Medulla oblongata (tissue), 1 donor: ENCODE data around the gene ADRA2B.

Experiments
- DNase-seq: peaks from one replicate; pipeline ENCODE4 v3.0.0-alpha.2; 2015; ENCODE audit errors: extremely low spot score

Gene ADRA2B

GRCh38 chr2:96117701-96118588, 1.6 kb upstream of the ADRA2B start:
- no peak for DNase-seq

DNA sequence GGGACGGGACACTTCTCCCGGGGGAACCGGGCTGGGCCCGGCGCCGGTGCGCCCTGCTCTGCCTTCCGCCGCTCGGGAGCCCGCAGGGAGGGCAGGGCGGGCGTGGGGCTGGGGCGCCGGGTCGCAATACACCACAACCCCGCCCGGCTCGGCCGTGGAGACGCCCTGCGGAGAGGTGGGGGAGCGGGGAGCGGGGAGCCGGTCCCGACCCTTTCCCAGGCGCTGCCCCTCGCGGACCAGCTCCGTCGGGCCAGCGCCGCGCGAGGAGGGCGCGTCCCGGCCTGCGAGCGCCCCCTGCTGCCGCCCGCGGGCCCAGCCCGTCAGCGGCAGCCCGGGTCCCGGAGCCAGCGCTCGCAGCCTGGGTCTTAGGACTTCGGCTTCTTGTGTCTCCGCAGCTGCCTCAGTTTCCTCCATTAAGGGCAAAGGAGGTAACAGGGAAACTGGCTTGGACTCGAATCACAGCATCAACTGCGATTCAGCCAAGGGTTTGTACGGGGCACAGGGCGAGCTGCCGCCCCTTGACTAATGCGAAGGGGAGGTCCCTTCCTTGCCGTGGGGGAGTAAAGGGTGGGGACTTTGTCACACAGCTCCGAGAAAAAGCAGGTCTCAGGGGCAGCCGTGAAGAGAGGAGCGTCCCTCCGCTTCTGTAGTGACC, 635 bp upstream of the ADRA2B start:
- DNase-seq, result peak; percentile 47

DNA sequence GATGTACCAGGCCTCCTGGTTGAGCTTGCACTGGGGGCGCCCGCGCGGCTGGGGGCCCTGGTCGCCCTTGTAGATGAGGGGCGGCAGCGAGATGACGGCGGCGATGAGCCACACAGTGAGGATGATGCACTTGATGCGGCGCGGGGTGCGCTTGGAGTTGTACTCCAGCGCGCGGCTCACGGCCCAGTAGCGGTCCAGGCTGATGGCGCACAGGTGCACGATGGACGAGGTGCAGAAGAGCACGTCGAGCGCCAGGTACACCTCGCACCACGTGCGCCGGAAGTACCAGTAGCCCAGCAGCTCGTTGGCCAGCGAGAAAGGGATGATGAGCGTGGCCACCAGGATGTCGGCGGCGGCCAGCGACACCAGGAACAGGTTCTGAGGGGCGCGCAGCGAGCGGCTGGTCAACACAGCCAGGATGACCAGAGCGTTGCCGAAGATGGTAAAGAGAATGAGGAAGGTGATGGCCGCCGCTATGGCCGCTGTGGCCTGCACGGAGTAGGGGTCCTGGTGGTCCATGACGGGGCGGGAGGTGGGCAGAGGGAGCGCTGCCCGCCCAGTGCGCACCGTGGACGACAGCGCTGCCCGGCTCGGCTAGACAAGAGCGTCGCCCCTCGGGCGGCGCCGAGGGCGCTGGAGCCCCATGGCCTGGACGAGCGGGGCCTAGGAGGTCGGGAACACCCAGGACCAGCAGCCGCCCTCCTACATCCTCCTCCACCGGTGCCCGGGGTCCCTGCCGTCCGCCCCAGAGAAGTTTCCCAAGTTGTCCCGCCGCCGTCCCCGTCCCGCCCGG, 544 bp downstream of the ADRA2B start:
- DNase-seq, result no peak

- no peak for DNase-seq
These were observed 1.3 kb downstream of the ADRA2B start for GRCh38 chr2:96114903-96115581.

- DNase-seq, result no peak
These were observed 1.8 kb downstream of the ADRA2B start for GRCh38 chr2:96114546-96114902.

DNA sequence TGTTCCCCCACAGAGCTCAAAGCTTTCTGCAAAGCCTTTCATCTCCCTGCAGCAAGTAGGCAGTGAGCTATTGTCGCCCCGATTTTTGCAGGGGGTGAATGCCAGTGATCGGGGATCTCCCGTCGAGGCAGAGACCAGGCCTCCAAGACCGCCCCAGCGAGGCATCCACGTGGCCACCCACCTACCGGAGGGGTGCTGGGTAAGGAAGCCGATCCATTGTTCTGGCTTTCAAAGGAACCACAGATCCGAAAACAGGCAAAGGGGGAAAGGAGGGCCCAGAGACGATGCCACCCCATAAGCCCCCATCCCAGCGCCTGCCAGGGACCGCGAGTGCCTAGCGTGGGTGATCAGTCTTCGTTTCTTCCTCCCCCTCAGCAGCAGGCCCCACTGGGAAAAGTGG, 2.4 kb downstream of the ADRA2B start:
- DNase-seq, result no peak

DNA sequence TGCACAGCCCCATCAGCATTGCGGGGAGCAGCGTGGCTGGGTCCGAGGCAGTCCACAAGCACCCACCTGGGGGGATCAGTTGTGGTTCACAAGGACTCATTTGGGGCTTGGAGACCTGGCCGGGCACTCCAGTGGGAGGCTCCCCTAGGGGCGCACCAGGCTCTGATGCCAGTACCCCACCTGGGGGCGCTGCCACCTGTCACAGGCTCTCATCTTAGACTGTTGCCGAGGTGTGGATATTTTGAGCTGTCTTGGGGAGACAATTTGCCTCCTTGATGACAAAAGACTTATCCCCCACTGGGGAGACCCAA, 3.0 kb downstream of the ADRA2B start:
- DNase-seq, result no peak

DNA sequence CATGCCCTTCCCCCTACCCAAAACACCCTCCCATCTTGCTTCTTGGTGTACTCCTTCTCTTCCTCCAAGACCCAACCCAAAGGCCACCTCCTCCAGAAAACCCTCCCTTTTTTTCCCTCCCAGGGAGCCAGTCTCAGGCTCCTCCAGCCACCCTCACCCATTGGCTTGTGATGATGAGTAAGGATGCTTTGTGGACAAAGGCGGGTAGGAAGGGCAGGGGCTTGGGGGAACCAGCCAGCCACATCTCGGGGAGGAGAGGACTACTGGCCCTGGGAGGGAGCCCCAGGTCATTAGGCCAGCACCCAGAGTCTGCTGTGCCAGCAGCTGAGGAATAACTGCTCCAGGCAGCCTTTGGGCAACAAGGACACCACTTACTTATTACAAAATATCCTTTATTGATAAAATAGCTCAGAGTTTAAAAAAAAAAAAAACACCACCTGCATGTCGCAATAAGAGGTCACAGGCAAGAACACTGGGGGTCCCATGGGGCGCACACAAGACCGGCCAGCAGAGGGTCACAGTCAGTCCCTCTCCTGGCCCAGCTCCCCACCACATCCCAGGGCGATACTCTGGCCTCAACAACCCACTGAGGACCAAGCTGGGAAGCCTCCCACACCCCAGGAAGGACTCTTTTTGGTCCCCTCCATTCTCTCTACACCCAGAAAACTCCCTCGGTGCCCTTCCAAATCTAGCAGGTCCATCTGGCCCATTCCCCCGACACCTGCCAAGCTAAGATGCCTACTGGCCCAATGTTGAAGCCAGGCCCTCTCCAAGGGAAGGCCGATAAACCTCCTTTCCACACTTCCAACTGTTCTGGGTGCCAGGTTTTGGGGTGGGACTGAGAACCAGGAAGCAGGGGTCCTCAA, 3.6 kb downstream of the ADRA2B start:
- DNase-seq, result no peak

DNA sequence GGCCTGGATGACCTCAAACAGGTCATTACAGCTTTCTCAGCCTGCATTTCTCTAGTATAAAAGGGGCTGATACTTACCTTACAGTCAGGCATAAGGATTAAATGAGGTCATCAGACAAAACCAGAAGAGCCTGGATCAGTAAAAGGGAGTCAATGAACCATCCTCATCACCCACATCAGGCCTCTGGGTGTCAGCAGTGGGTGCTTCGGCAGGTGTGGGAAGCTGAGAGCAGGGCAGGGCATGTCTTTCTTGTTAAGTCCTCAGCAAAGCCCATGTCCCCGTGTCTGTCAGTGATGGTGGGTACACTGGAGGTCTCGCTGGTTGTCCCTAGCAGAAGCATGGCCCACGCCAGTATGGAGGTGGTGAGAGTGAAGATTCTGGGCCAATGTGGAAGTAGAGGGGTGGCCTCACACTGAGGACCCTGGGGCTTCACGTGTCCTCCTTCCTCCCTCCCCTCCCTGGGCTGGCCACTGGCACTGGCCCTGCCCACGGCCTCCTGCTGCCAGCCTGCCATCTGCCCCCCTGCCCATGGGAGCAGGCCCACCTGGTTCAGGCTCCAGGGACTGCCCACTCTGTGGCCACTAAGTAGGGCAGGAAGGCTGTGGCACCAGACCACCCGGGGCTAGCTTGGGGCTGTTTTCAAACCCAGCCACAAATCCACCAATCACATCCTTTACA, 4.4 kb downstream of the ADRA2B start:
- DNase-seq, result no peak

DNA sequence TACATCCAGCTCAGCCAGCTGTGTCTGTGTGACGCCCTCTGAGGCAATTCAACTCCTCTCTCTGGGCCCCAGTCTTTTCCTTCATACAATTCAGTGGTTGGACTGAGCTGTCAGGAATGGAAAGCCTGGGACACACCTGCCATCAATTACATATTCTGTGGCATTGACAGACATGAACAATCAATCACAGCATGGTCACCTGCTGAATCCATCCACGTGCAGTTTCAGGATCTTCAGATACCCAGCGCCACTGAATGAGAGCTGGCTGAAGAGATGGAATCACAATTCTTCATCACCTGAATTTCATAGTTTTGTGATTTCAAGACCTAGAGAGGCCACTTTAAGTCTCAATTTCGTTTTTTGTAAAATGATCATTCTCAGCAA, 5.1 kb downstream of the ADRA2B start:
- DNase-seq, result no peak

GRCh38 chr2:96110621-96111256, 5.6 kb downstream of the ADRA2B start:
- no peak for DNase-seq

GRCh38 chr2:96109931-96110511, 6.3 kb downstream of the ADRA2B start:
- DNase-seq, result no peak

- DNase-seq, result no peak
These were observed 7.0 kb downstream of the ADRA2B start for GRCh38 chr2:96109361-96109680.

DNA sequence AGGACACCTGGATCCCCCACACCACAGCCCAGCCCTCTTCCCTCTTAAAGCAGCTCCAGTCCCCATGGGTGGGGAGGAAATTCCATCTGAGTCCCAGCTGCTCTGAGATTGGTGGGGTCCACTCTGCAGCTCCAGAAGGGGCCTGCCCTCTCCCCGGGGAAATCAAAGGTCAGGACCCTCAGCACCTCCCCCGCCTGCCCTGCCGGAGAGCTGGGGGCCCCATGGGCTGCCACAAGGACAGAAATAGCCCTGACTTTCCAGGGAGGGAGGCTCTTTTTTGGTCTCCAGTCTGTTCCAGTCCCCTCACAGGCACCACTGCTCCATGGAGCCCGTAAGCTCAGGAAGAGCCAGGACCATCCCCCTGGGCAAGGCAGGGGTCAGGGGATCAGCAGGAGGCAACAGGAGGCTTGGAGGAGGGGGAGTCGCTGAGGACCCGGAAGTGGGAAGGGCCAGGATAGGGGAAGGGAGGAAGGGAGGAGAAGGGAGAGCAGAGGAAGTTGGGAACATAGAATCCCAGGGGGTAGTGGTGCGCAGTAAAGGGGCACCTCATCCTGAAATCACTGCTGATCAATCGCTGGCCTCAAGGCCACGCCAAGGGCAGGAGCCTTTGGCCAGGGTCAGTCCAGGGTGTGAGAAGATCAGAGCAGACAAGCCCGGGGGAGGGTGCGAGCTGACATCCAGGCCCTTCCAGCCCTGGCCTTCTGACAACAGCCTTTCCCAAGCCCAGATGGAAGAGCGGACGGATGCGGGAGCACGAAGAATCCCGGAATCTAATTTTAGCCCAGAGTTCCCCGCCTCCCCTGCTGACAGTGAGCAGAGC, 7.6 kb downstream of the ADRA2B start:
- DNase-seq, result no peak

- no peak for DNase-seq
These were observed 8.2 kb downstream of the ADRA2B start for GRCh38 chr2:96108151-96108540.

- no peak for DNase-seq
These were observed 8.7 kb downstream of the ADRA2B start for GRCh38 chr2:96107708-96108065.

DNA sequence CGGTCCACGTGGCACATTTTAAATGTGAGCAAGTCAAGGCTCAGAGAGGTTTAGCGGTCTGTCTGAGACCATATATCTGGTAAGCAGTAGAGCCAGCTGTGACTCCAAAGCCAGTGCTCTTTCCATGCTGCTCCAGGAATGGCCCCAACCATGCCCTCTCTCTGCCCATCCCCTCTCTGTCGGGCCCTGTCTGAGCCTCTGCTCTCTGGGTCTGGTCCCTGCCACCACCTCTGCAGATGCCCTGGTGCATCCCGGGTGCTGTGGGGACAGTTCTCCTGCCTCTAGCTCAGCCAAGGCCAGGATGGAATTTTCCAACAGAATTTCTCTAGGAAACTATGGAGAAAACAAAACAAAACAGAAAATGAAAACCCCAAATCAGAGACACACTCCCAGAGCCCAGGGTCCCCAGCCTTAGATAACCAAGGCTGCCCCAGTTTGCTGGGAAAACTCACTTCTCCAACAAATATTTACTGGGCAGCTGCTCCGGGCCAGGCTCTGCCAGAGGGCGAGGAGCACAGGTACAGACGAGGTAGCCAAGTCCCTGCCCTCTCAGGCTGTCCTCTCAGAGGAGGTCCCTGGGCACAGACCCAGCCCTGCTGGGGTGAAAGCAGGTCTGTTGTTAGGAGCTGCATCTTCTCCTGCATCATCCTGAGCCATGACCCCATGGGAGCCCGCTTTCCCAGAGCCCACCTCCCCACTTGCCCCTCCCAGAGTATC, 9.2 kb downstream of the ADRA2B start:
- no peak for DNase-seq

DNA sequence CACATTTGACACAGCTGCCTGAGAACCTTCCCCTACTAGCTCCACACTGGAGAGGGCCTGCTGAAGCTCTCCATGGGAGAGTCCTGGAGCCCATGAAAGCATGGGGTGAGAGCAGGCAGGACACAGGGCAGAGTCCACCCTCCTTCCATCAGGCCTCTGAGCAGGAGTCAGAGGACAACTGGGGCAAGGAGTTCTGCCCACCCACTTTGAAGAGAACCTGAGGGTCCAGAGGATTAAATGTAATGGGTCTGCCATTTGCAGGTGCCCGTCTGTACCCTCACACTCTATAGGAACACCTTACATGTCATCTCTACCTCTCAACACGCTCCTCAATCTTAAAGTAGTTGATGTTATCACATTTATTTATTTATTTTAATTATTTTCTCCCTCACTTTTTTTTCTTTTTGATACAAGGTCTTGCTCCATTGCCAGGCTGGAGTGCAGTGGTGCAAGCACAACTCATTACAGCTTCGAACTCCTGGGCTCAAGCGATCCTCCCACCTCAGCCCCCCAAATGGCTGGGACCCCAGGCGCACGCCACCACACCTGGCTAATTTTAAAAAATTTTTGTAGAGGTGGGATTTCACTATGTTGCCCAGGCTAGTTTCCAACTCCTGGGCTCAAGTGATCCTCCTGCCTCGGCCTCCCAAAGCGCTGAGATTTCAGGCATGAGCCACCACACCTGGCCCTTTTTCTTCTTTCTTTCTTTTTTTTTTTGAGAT, 10.2 kb downstream of the ADRA2B start:
- no peak for DNase-seq
